Measurements from ENCODE around the gene FYCO1. TPM values are rescaled to one million over a fixed set of nuclear protein-coding genes. Genes with fewer than 3 reads are reported as not detected.
A peak's percentile ranks its signal among the peaks of the same experiment; 100 is the strongest.

Gene FYCO1
- total and polyA plus RNA-seq, 10 of the 15 experiments (the other 5 are each of a cell fraction or from before 2014, with no cell fraction given): 1.5 to 8.4 (median 6.5) TPM

GRCh38 chr3:45868213-45868612 lies 127.4 kb downstream of the FYCO1 start:
- no peak overlapping the region for H3K4me3 ChIP-seq
- DNase-seq (ENCODE audit: low read depth, low spot score) (no peak), ATAC-seq (no peak; the same call in 1 of the 3 replicates), FAIRE-seq (no peak)
- no peak overlapping the region for H3K9ac ChIP-seq (ENCODE audit: control insufficient read depth, insufficient read depth, low read length)
- no peaks in the 10 kb centered on the region for H3K79me2 ChIP-seq (ENCODE audit: control insufficient read depth, insufficient read depth, low read length)
- no peaks in the 10 kb centered on the region for H4K20me1 ChIP-seq (ENCODE audit: control insufficient read depth, insufficient read depth)
- RAD21 ChIA-PET (ENCODE audit: unreplicated experiment): interaction anchor here (0.6 to 6.9 kb wide), 15 partner anchors 10 to 349 kb away, joined by 3 to 59 read pairs (median 4); no protein-coding TSS in a partner anchor
- no peaks in the 10 kb centered on the region; a peak in 2 of 4 replicates for H3K27me3 ChIP-seq (replicated peaks in 1 of 2; ENCODE audit: control insufficient read depth in 2 of 2, insufficient read depth in 2 of 2, low read length in 1 of 2)
- no peak overlapping the region; the same call in 1 of the 2 replicates for H3K4me2 ChIP-seq (ENCODE audit: control insufficient read depth, insufficient read depth)
- peaks cover 58% of the 10 kb centered on the region for H3K4me1 ChIP-seq (ENCODE audit: control insufficient read depth, insufficient read depth, low read length)
- BruUV-seq (replicated peaks): no TSS peak
- CTCF ChIA-PET: interaction anchor here (0.8 to 1.8 kb wide), 11 partner anchors 8 to 209 kb away, joined by 3 to 11 read pairs (median 4); no protein-coding TSS in a partner anchor
- intact Hi-C loops (cut with micrococcal nuclease; ENCODE audit: unreplicated experiment) (loop anchor here (10.0 kb wide), 1 partner anchor 273 kb away; the partner anchor contains the start of gene LIMD1), in situ Hi-C loops (cut with MboI) (no loop called here)
- POLR2A ChIA-PET: interaction anchor here (0.6 to 5.7 kb wide), 11 partner anchors 8 to 47 kb away, joined by 3 to 32 read pairs (median 5); no protein-coding TSS in a partner anchor
- no peak overlapping the region for H2AFZ ChIP-seq (ENCODE audit: control insufficient read depth, low read depth, low read length)
- WGBS (ENCODE audit: insufficient coverage, insufficient replicate concordance, low lambda C conversion rate, missing lambda C conversion rate): 21% methylated on average over 2 of the region's 2 CpGs
- peak overlapping the region; percentile 65 for H3K27ac ChIP-seq (ENCODE audit: control insufficient read depth, insufficient read depth)
- H3K9me3 ChIP-seq (replicated peaks; ENCODE audit: control insufficient read depth, insufficient read depth, low read length): peaks cover 5% of the 10 kb centered on the region; the same call in 2 of the 3 replicates
- H3K36me3 ChIP-seq (ENCODE audit: control insufficient read depth in 2 of 2, insufficient read depth in 2 of 2, low read length in 1 of 2): no peaks in the 10 kb centered on the region
- SMC1A ChIA-PET (ENCODE audit: uncharacterized antibody, unreplicated experiment): interaction anchor here (0.6 to 11.4 kb wide), 15 partner anchors 9 to 330 kb away, joined by 3 to 105 read pairs (median 7); partner anchors contain the start of genes CCR9 and SACM1L
- TF ChIP-seq, protein P1, sequence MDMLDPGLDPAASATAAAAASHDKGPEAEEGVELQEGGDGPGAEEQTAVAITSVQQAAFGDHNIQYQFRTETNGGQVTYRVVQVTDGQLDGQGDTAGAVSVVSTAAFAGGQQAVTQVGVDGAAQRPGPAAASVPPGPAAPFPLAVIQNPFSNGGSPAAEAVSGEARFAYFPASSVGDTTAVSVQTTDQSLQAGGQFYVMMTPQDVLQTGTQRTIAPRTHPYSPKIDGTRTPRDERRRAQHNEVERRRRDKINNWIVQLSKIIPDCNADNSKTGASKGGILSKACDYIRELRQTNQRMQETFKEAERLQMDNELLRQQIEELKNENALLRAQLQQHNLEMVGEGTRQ (IDR thresholded peaks at IDR 0.05; ENCODE audit: borderline replicate concordance, low read depth, low read length): no peak
- TF ChIP-seq EP300 (IDR thresholded peaks at IDR 0.05; ENCODE audit: borderline replicate concordance in 1 of 2, control insufficient read depth in 1 of 2, low read depth in 2 of 2, low read length in 2 of 2) (peak in 1 of 2 experiments; percentile 59; a peak in 2 of 4 replicates), ZNF217 (IDR thresholded peaks at IDR 0.05) (no peak), MEF2A (IDR thresholded peaks at IDR 0.05; ENCODE audit: insufficient read depth, low read depth, low read length) (0 out of 2 replicates have a peak, but pooled peaks have one; percentile 10), BCL11A (IDR thresholded peaks at IDR 0.05; ENCODE audit: low read depth, low read length) (0 out of 2 replicates have a peak, but pooled peaks have one; percentile 23), POU2F2 (IDR thresholded peaks at IDR 0.05; ENCODE audit: borderline replicate concordance, low read depth, low read length) (no peak), TAF1 (IDR thresholded peaks at IDR 0.05; ENCODE audit: borderline replicate concordance, low read depth, low read length) (no peak), FOXM1 (IDR thresholded peaks at IDR 0.05; ENCODE audit: low read depth, low read length) (peak; percentile 52; the same call in 1 of the 2 replicates), RUNX3 (IDR thresholded peaks at IDR 0.05; ENCODE audit: low read length) (peak; percentile 86), ZBED1 (IDR thresholded peaks at IDR 0.05; ENCODE audit: borderline replicate concordance) (0 out of 2 replicates have a peak, but pooled peaks have one; percentile 22), ATF2 (IDR thresholded peaks at IDR 0.05; ENCODE audit: low read length) (peak; percentile 69; the same call in 1 of the 2 replicates), JUNB (IDR thresholded peaks at IDR 0.05) (peak; percentile 22; the same call in 1 of the 2 replicates), NFIC (IDR thresholded peaks at IDR 0.05; ENCODE audit: low read depth, low read length) (peak; percentile 66; the same call in 1 of the 2 replicates), RAD21 (IDR thresholded peaks at IDR 0.05; ENCODE audit: insufficient read depth, low read depth, low read length) (0 out of 2 replicates have a peak, but pooled peaks have one; percentile 5)
- TF ChIP-seq, protein P2, sequence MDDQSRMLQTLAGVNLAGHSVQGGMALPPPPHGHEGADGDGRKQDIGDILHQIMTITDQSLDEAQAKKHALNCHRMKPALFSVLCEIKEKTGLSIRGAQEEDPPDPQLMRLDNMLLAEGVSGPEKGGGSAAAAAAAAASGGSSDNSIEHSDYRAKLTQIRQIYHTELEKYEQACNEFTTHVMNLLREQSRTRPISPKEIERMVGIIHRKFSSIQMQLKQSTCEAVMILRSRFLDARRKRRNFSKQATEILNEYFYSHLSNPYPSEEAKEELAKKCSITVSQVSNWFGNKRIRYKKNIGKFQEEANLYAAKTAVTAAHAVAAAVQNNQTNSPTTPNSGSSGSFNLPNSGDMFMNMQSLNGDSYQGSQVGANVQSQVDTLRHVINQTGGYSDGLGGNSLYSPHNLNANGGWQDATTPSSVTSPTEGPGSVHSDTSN (IDR thresholded peaks at IDR 0.05; ENCODE audit: insufficient replicate concordance, low read depth, low read length): peak; percentile 67
- TF ChIP-seq, protein P3, sequence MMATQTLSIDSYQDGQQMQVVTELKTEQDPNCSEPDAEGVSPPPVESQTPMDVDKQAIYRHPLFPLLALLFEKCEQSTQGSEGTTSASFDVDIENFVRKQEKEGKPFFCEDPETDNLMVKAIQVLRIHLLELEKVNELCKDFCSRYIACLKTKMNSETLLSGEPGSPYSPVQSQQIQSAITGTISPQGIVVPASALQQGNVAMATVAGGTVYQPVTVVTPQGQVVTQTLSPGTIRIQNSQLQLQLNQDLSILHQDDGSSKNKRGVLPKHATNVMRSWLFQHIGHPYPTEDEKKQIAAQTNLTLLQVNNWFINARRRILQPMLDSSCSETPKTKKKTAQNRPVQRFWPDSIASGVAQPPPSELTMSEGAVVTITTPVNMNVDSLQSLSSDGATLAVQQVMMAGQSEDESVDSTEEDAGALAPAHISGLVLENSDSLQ (IDR thresholded peaks at IDR 0.05): peak; percentile 58; the same call in 1 of the 2 replicates

Measured in GM12878 (cell line).